H1 (cell line): Measurements from ENCODE around the gene MIEN1. TPM values are rescaled to one million over a fixed set of nuclear protein-coding genes. Genes with fewer than 3 reads are reported as not detected.

Source experiments
- CTCF ChIA-PET: fragments of 300-600 bp; sonication (Branson Sonifier 250); formaldehyde crosslinking; loops from one replicate; lab custom pipeline; 2021; ENCODE audit not compliant: partially characterized antibody; lab: Charles Lee
- POLR2A ChIA-PET: fragments of 300-600 bp; sonication (Branson Sonifier 250); formaldehyde crosslinking; loops from one replicate; lab custom pipeline; 2021; ENCODE audit warnings: inconsistent platforms; ENCODE audit not compliant: partially characterized antibody; lab: Charles Lee
- DNase-seq, 2 experiments: peaks; one replicate each; pipeline versions ENCODE4 v3.0.0 to v3.0.0-alpha.2; 2010 to 2022; ENCODE audit warnings: low spot score in 2 of 2, low read depth in 1 of 2, mixed read lengths in 1 of 2
- FAIRE-seq: peaks from 2 replicates; lab custom pipeline; 2011; peaks lifted over from hg19 to GRCh38; lab: Jason Lieb, UNC
- H2AFZ ChIP-seq: 2 replicates; pipeline ENCODE4 v1.8.1; 2012; ENCODE audit warnings: low read length, inconsistent platforms
- H2AK5ac ChIP-seq: 2 replicates; pipeline ENCODE4 v1.6.1; 2013; ENCODE audit warnings: low read depth, low read length
- H2BK120ac ChIP-seq: replicated peaks from 2 replicates; pipeline ENCODE3; 2013; ENCODE audit warnings: low read depth, low read length, inconsistent platforms
- H2BK12ac ChIP-seq: 2 replicates; pipeline ENCODE4 v1.6.1; 2013; ENCODE audit warnings: low read depth, low read length
- H2BK15ac ChIP-seq: 2 replicates; pipeline ENCODE4 v1.6.1; 2013; ENCODE audit warnings: low read length
- H2BK20ac ChIP-seq: 2 replicates; pipeline ENCODE4 v1.6.1; 2013; ENCODE audit warnings: low read length
- H2BK5ac ChIP-seq: 2 replicates; pipeline ENCODE4 v1.6.1; 2013; ENCODE audit warnings: low read depth, low read length
- H3K14ac ChIP-seq: 2 replicates; pipeline ENCODE4 v1.6.1; 2013; ENCODE audit warnings: inconsistent platforms; ENCODE audit not compliant: insufficient read length
- H3K18ac ChIP-seq: 2 replicates; pipeline ENCODE4 v1.6.1; 2013; ENCODE audit warnings: low read length; ENCODE audit errors: extremely low read depth
- H3K23ac ChIP-seq: 2 replicates; pipeline ENCODE4 v1.6.1; 2013; ENCODE audit warnings: inconsistent platforms; ENCODE audit not compliant: insufficient read length
- H3K23me2 ChIP-seq: 2 replicates; pipeline ENCODE4 v1.6.1; 2013; ENCODE audit warnings: low read depth, low read length
- H3K27ac ChIP-seq: 2 replicates; pipeline ENCODE4 v1.6.1; 2011; ENCODE audit warnings: low read depth, low read length, inconsistent platforms
- H3K27me3 ChIP-seq, 4 experiments: replicated peaks in 1 of 4; 1 replicate in 1 of 4; 2 replicates in 3 of 4; pipeline versions ENCODE4 v1.6.1 to v1.8.1; 2011 to 2013; ENCODE audit warnings: low read length in 3 of 4, mild to moderate bottlenecking in 3 of 4, inconsistent platforms in 2 of 4, mixed read lengths in 2 of 4, moderate library complexity in 1 of 4; ENCODE audit not compliant: control insufficient read depth in 3 of 4, insufficient read depth in 3 of 4; ENCODE audit errors: extremely low read depth in 1 of 4
- H3K36me3 ChIP-seq, 4 experiments: 2 replicates each; pipeline versions ENCODE4 v1.6.1 to v1.8.1; 2011 to 2013; ENCODE audit warnings: mild to moderate bottlenecking in 4 of 4, low read length in 3 of 4, moderate library complexity in 2 of 4, control low read depth in 1 of 4, inconsistent platforms in 1 of 4; ENCODE audit not compliant: insufficient read depth in 4 of 4, control insufficient read depth in 2 of 4
- H3K4ac ChIP-seq: replicated peaks from 2 replicates; pipeline ENCODE3; 2013; ENCODE audit warnings: low read length, low read depth, mixed read lengths, inconsistent platforms; ENCODE audit not compliant: insufficient read length
- H3K4me1 ChIP-seq, 4 experiments: replicated peaks in 1 of 4; 1 replicate in 1 of 4; 2 replicates in 3 of 4; pipeline versions ENCODE4 v1.6.1 to v1.8.1; 2011 to 2013; ENCODE audit warnings: low read length in 3 of 4, inconsistent platforms in 2 of 4, mixed read lengths in 1 of 4; ENCODE audit not compliant: insufficient read depth in 4 of 4, control insufficient read depth in 3 of 4
- H3K4me2 ChIP-seq, 2 experiments: 2 replicates each; pipeline versions ENCODE4 v1.6.1 to v1.8.1; 2011 to 2013; ENCODE audit warnings: low read depth in 2 of 2, low read length in 2 of 2, control low read depth in 1 of 2, inconsistent platforms in 1 of 2, mild to moderate bottlenecking in 1 of 2; ENCODE audit not compliant: insufficient read depth in 1 of 2
- H3K4me3 ChIP-seq, 4 experiments: fragments of 200-600, 300-600 bp in 1 of 4; sonication (generic), shearing (Covaris generic), sonication (Bioruptor Twin) in 1 of 4; 2 replicates each; pipeline versions ENCODE4 v1.5.1 to v1.8.1; 2011 to 2016; ENCODE audit warnings: low read length in 4 of 4, low read depth in 3 of 4, control low read depth in 2 of 4, inconsistent platforms in 2 of 4, mild to moderate bottlenecking in 2 of 4, mixed read lengths in 1 of 4, moderate library complexity in 1 of 4; ENCODE audit not compliant: insufficient read depth in 2 of 4; ENCODE audit errors: extremely low read depth in 1 of 4
- H3K56ac ChIP-seq: replicated peaks from 2 replicates; pipeline ENCODE3; 2013; ENCODE audit warnings: low read depth, mild to moderate bottlenecking, mixed read lengths, low read length, inconsistent platforms; ENCODE audit not compliant: insufficient read length
- H3K79me1 ChIP-seq: 2 replicates; pipeline ENCODE4 v1.6.1; 2013; ENCODE audit warnings: low read depth, low read length, control low read depth
- H3K79me2 ChIP-seq, 2 experiments: 2 replicates each; pipeline versions ENCODE4 v1.6.1 to v1.8.1; 2012 to 2013; ENCODE audit warnings: low read length in 2 of 2, mild to moderate bottlenecking in 2 of 2, inconsistent platforms in 1 of 2; ENCODE audit not compliant: insufficient read depth in 2 of 2, control insufficient read depth in 1 of 2
- H3K9ac ChIP-seq, 4 experiments: replicated peaks in 1 of 4; 1 replicate in 1 of 4; 2 replicates in 3 of 4; pipeline versions ENCODE4 v1.6.1 to v1.8.1; 2011 to 2013; ENCODE audit warnings: low read depth in 3 of 4, low read length in 3 of 4, control low read depth in 2 of 4, mild to moderate bottlenecking in 2 of 4, moderate library complexity in 2 of 4, inconsistent platforms in 1 of 4; ENCODE audit errors: extremely low read depth in 1 of 4
- H3K9me3 ChIP-seq, 2 experiments: 2 replicates each; pipeline versions ENCODE4 v1.6.1 to v1.8.1; 2012 to 2013; ENCODE audit warnings: mild to moderate bottlenecking in 2 of 2, moderate library complexity in 2 of 2, control low read depth in 1 of 2, inconsistent platforms in 1 of 2, low read depth in 1 of 2, low read length in 1 of 2, mixed read lengths in 1 of 2; ENCODE audit not compliant: insufficient read depth in 2 of 2
- H4K20me1 ChIP-seq, 2 experiments: replicated peaks in 1 of 2; 2 replicates each; pipeline versions ENCODE3 to v1.8.1; 2011 to 2013; ENCODE audit warnings: inconsistent platforms in 2 of 2, low read length in 2 of 2, mild to moderate bottlenecking in 1 of 2; ENCODE audit not compliant: insufficient read depth in 2 of 2, control insufficient read depth in 1 of 2
- H4K5ac ChIP-seq: 2 replicates; pipeline ENCODE4 v1.6.1; 2013; ENCODE audit warnings: low read length, low read depth, mixed read lengths, inconsistent platforms; ENCODE audit not compliant: insufficient read length
- H4K8ac ChIP-seq: 2 replicates; pipeline ENCODE4 v1.8.0; 2013; ENCODE audit warnings: mild to moderate bottlenecking, moderate library complexity, low read length, inconsistent platforms; ENCODE audit not compliant: insufficient read depth; ENCODE audit errors: extremely low read depth
- H4K91ac ChIP-seq: replicated peaks from 2 replicates; pipeline ENCODE3; 2013; ENCODE audit warnings: low read length, mixed read lengths, inconsistent platforms; ENCODE audit not compliant: insufficient read length
- CHD1 ChIP-seq: IDR thresholded peaks from 2 replicates; pipeline ENCODE4 v1.6.1; 2012; ENCODE audit warnings: low read depth, low read length, improper control_type of control experiment
- EZH2 ChIP-seq: fragments of 200-600 bp; sonication (generic); IDR thresholded peaks from 2 replicates; pipeline ENCODE4 v1.7.1; 2012; ENCODE audit warnings: low read depth, mild to moderate bottlenecking, moderate library complexity, low read length, inconsistent platforms; ENCODE audit not compliant: severe bottlenecking
- JUND ChIP-seq: IDR thresholded peaks from 2 replicates; pipeline ENCODE4 v1.6.1; 2011; ENCODE audit warnings: mild to moderate bottlenecking, improper control_type of control experiment, low read length
- KDM4A ChIP-seq: IDR thresholded peaks from one replicate; pipeline ENCODE4 v1.7.1; 2012; ENCODE audit warnings: low read depth, mild to moderate bottlenecking, moderate library complexity, low read length, inconsistent platforms; ENCODE audit not compliant: severe bottlenecking
- POLR2A ChIP-seq, 2 experiments: IDR thresholded peaks; 1 replicate in 1 of 2; 2 replicates in 1 of 2; pipeline ENCODE4 v1.6.1; 2011; ENCODE audit warnings: low read depth in 2 of 2, low read length in 2 of 2, mild to moderate bottlenecking in 2 of 2; ENCODE audit errors: control extremely low read depth in 1 of 2
- RBBP5 ChIP-seq: IDR thresholded peaks from 2 replicates; pipeline ENCODE4 v1.7.1; 2012; ENCODE audit warnings: low read depth, mild to moderate bottlenecking, inconsistent platforms, low read length, moderate library complexity, borderline replicate concordance
- RNF2 ChIP-seq: fragments of 200-900, 300-1000 bp; sonication (generic); IDR thresholded peaks from 2 replicates; pipeline ENCODE4 v1.7.1; 2016; ENCODE audit warnings: borderline replicate concordance, low read depth, mild to moderate bottlenecking, antibody characterized with exemption, low read length; ENCODE audit not compliant: poor library complexity, severe bottlenecking; ENCODE audit errors: missing control alignments
- RXRA ChIP-seq: IDR thresholded peaks from 2 replicates; pipeline ENCODE4 v1.6.1; 2011; ENCODE audit warnings: low read depth, mild to moderate bottlenecking, low read length, moderate library complexity; ENCODE audit not compliant: insufficient read depth
- TCF12 ChIP-seq: IDR thresholded peaks from 2 replicates; pipeline ENCODE4 v1.6.1; 2011; ENCODE audit warnings: low read depth, mild to moderate bottlenecking, low read length
- USF2 ChIP-seq: IDR thresholded peaks from 2 replicates; pipeline ENCODE4 v1.6.1; 2011; ENCODE audit warnings: low read length, improper control_type of control experiment
- WGBS, 2 experiments: shearing (Covaris generic) in 1 of 2; methylation state at CpG; one replicate each; pipeline versions ENCODE4 v1.1.6 to v1.1.7; 2013 to 2015; ENCODE audit warnings: low lambda C conversion rate in 2 of 2, mixed read lengths in 2 of 2, inconsistent platforms in 1 of 2, low coverage in 1 of 2, missing lambda C conversion rate in 1 of 2; ENCODE audit not compliant: insufficient replicate concordance in 2 of 2, insufficient coverage in 1 of 2, insufficient read length in 1 of 2; ENCODE audit errors: extremely low coverage in 1 of 2, missing lambda C conversion rate in 1 of 2; 5-methylcytosine and 5-hydroxymethylcytosine counted together
- polyA plus RNA-seq, 7 experiments: library from polyadenylated mRNA; depleted of rRNA in 3 of 7; stranded (reverse) in 5 of 7; unstranded in 2 of 7; fragments of >200 nt in 5 of 7; fragments of 200-250 nt in 2 of 7; gene quantifications; 1 replicate in 5 of 7; 2 replicates in 1 of 7; 4 replicates in 1 of 7; pipeline versions ENCODE4 v1.2.1 to v1.2.3, GENCODE V29; 2011 to 2013; ENCODE audit warnings: missing spikeins in 2 of 7, mixed read lengths in 2 of 7
- total RNA-seq: library from RNA; stranded (reverse); fragmentation: NEBNext Ultra II Directional; extraction: Animal tissue kit (Norgen Biotek cat#: 25700); gene quantifications from 2 replicates; pipeline ENCODE4 v1.2.1, GENCODE V29; 2021

MIEN1 gene
- total and polyA plus RNA-seq, 2 of the 8 experiments (the other 6 are each of a cell fraction or from before 2014, with no cell fraction given): 29.6 to 54.9 TPM

GRCh38 chr17:39687101-39687545 is 43.2 kb downstream of the MIEN1 start:
- CTCF ChIA-PET: interaction anchor here (0.5 to 52.4 kb wide), 7 partner anchors 9 to 562 kb away, joined by 3 to 1885 read pairs (median 8); partner anchors contain the start of genes ERBB2, MIEN1, PNMT and PPP1R1B
- no peak overlapping the region for H3K27ac ChIP-seq
- POLR2A ChIA-PET: interaction anchor here (1.1 to 38.1 kb wide), 6 partner anchors 4 to 65 kb away, joined by 5 to 708 read pairs (median 11); partner anchors contain the start of genes ERBB2, PGAP3, PNMT and TCAP
- TF ChIP-seq RBBP5 (no peak), RXRA (no peak), USF2 (no peak), RNF2 (no peak), EZH2 (no peak), TCF12 (no peak), JUND (no peak), KDM4A (no peak), CHD1 (no peak), POLR2A (IDR thresholded peaks at IDR 0.05; ENCODE audit: control extremely low read depth in 1 of 2, low read depth in 2 of 2, low read length in 2 of 2) (no peak)

More at GRCh38 chr17:39687101-39687545, 43.2 kb downstream of the MIEN1 start:
- H4K5ac ChIP-seq: peak overlapping the region; percentile 79
- H3K79me2 ChIP-seq: peaks cover 0 to 4% of the 10 kb centered on the region in 2 experiments; a peak in 1 of 4 replicates
- no peaks in the 10 kb centered on the region for H3K9me3 ChIP-seq
- H3K56ac ChIP-seq: no peak overlapping the region
- no peak overlapping the region for H3K9ac ChIP-seq
- peaks cover 0 to 13% (median 3%) of the 10 kb centered on the region in 4 experiments for H3K4me1 ChIP-seq
- H2BK120ac ChIP-seq: no peak overlapping the region
- H4K20me1 ChIP-seq: no peaks in the 10 kb centered on the region
- no peak overlapping the region for H2AFZ ChIP-seq
- H2BK5ac ChIP-seq: peak overlapping the region; percentile 99; the same call in 1 of the 2 replicates
- peak overlapping the region; percentile 93 to 98 for H3K4me2 ChIP-seq
- no peaks in the 10 kb centered on the region for H3K27me3 ChIP-seq
- FAIRE-seq (no peak), DNase-seq (no peak)
- H3K14ac ChIP-seq: no peak overlapping the region
- no peak overlapping the region for H3K23ac ChIP-seq
- H3K36me3 ChIP-seq: peaks cover 0 to 3% (median 0%) of the 10 kb centered on the region in 4 experiments; a peak in 1 of 8 replicates
- H3K23me2 ChIP-seq: peaks cover 12% of the 10 kb centered on the region
- no peak overlapping the region for H2BK15ac ChIP-seq
- no peak overlapping the region; the same call in 1 of the 2 replicates for H2AK5ac ChIP-seq
- 67% methylated on average over 6 of the region's 6 CpGs; no CpG with 5 or more reads in 1 of the 2 experiments for WGBS, 2 experiments
- peak overlapping the region; percentile 9 for H3K4ac ChIP-seq
- H3K18ac ChIP-seq: peak overlapping the region; percentile 36; the same call in 1 of the 2 replicates
- no peak overlapping the region for H4K8ac ChIP-seq
- H4K91ac ChIP-seq: peak overlapping the region; percentile 58
- H2BK12ac ChIP-seq: no peak overlapping the region
- H2BK20ac ChIP-seq: peak overlapping the region; percentile 82; the same call in 1 of the 2 replicates
- peak overlapping the region; percentile 75 to 84 (median 80); a peak in 7 of 8 replicates for H3K4me3 ChIP-seq
- H3K79me1 ChIP-seq: 0 out of 2 replicates have a peak, but pooled peaks cover 2% of the 10 kb centered on the region
